NCI-H187 (cell line): Measurements from ENCODE around the gene FGF19.
"Not testable (repeated sequence)": the region's sequence is repeated elsewhere in the genome, so short reads cannot be mapped to it uniquely, and the experiment has no call there.

Experiments
- DNase-seq, 2 experiments: peaks; one replicate each; lab custom pipeline; 2025; lab: John Stamatoyannopoulos, UW

Gene FGF19

GRCh38 chr11:69695995-69696394 is 7.8 kb downstream of the FGF19 start:
- DNase-seq, result not testable (repeated sequence)

GRCh38 chr11:69695581-69695980 is 8.2 kb downstream of the FGF19 start:
- no peak for DNase-seq

GRCh38 chr11:69694781-69695180 is 9.0 kb downstream of the FGF19 start:
- DNase-seq, result no peak

GRCh38 chr11:69692422-69692821 is 11.4 kb downstream of the FGF19 start:
- DNase-seq, result no peak

DNA sequence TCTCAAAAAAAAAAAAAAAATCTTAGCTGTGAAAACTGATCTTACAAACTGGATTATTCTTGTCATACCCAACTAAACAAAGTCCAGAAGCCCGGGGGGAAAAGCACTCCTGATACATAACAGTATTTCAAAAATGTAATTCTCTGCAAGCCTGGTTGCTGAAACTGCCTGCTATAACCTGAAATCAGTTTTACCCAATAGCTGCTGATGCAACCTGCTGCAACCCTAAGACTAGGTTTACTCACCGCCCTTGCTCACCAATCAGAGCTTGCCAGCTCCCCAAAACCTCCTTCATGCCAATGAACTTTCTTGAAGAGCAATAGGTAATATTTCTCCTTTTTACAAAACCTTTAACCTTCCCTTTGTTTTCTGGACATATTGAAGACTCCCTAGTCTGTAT is 12.4 kb downstream of the FGF19 start:
- no peak for DNase-seq

GRCh38 chr11:69689484-69690319 is 14.1 kb downstream of the FGF19 start:
- no peak for DNase-seq

DNA sequence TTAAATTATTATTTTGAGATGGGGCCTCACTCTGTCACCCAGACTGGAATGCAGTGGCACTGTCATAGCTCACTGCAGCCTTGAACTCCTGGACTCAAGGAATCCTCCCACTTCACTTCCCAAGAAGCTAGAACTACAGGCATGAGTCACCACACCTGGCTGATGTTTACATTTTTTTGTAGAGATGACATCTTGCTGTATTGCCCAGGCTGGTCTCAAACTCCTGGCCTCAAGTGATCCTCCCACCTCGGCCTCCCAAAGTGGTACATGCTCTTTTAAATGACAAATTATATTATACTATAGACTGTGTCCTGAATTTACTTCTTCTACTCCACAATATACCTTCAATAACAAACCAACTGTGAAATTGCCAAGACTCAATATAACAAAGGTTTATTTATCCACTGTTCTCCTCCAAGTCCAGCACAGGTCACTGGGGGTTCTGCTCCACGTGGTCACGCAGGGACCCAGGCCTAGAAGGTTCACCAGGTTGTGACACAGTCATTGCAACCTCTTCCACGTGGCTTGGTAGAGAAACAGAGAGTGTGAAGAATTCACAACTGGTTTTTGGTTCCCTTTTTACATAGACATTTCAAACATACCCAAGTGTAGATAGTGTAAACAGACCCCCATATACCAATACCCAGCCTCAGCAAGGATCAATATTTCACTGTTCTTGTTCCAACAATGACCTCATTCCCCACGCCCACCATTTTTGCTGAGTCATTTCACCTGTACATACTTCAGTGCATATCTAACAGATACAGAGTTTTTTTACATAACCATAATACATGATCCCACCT is 15.7 kb downstream of the FGF19 start:
- not testable (repeated sequence) for DNase-seq

- no peak for DNase-seq
Measured at GRCh38 chr11:69686856-69687255, 17.0 kb downstream of the FGF19 start.

- no peak for DNase-seq
Measured at GRCh38 chr11:69686452-69686851, 17.4 kb downstream of the FGF19 start.

- no peak for DNase-seq
Measured at GRCh38 chr11:69685348-69685747, 18.5 kb downstream of the FGF19 start.

GRCh38 chr11:69684651-69685050 is 19.2 kb downstream of the FGF19 start:
- no peak for DNase-seq

DNA sequence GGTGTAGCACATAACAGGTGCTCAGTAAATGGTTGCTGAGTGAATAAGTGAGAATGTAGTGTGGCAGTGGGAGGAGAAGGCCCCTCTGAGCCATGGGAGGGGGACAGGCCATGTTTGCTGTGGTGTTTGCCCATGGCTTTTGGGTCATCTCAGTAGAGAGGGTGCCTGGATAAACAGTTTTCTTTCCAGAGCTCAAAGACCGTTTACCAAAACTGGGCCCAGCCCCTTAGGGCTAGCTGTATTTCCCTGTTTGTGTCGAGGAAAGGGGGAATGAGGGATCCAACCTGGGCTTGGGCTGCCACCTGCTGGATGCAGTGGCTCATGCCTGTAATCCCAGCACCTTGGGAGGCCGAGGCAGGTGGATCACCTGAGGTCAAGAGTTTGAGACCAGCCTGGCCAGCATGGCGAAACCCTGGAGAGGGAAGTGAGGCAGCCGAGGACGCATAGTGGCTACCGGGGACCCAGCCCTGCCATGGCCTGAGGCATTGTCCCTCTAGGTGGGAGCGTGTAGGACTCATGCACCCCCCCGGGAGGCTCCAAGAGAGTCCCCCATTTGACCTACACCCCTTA is 20.0 kb downstream of the FGF19 start:
- DNase-seq, result no peak

DNA sequence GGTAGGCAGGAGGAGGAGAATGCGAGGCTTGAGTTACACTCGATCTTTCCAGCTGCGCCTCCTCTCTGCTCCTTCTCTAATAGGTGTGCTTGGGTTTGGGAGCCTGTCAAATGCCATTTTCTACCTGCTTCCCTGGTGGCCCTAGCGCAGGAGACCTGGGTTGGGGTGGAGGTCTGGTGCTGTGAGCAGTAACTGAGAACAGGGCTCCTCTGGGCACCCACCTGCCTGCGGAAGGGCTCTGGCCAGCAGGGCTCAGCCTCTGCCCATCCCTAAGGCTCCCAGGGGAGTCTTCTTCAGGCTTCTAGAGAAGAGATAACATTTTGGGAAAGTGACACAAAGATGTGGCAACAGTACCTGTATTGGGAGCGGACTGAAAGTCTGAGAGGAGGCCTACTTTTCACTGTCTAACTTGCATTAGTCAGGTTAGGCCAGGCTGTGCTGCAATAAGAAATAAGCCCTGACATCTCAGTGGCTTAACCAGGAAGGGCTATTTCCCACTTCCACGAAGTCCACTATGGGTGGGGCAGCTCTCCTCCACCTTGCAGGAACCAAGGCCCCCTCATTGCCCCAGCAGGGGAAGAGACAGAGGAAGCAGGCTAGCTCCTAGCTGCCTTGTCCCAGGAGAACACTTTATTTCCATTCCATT is 21.0 kb downstream of the FGF19 start:
- no peak for DNase-seq

GRCh38 chr11:69682221-69682620 is 21.6 kb downstream of the FGF19 start:
- no peak for DNase-seq

- DNase-seq, result no peak
Measured at GRCh38 chr11:69680688-69681087, 23.1 kb downstream of the FGF19 start.

- DNase-seq, result no peak
Measured at GRCh38 chr11:69677749-69678148, 26.1 kb downstream of the FGF19 start.

- DNase-seq, result peak; percentile 86 to 97
Measured at GRCh38 chr11:69674886-69675714, 28.7 kb downstream of the FGF19 start, which contains the start of gene LTO1. TSS of gene LTO1 (minus strand) at chr11:69675353. CDS start at chr11:69675239, 114 bp downstream.

- no peak for DNase-seq
Measured at GRCh38 chr11:69674267-69674885, 29.4 kb downstream of the FGF19 start.

DNA sequence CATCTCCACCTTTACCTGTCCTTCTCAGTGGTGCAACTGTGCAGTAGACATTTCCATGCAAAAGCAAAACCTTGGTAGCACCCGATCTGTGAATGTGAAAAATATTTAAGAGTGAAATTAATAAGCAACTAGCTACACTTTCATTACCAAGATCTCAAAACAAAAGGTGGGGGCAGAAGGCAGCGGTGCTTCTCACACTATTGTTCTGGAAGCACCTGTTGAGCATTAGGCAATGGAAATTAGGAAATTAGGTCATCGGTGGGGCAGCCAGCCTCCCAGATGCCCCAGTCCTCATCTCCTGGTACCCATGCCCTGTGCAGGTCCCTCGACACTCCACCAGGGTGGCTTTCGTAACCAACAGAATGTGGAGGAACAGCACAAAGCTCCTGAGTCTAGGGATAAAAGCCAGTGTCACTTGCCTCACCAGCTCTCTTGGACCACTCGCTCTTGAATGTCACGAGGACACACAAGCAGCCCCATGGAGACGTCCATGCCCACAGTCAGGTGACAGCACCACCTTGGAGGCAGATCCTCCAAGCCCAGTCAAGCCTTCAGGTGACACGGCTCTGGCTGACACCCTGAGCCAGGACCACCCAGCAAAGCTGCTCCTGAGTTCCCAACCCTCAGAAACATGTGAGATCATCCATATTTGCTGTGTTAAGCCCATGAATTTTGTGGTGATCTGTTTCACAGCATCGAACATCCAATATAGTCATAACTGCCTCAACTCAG is 31.9 kb downstream of the FGF19 start:
- DNase-seq, result no peak
